ENCODE results near the gene DCAKD. TPM values are rescaled to one million over a fixed set of nuclear protein-coding genes. Genes with fewer than 3 reads are reported as not detected.

DCAKD gene
- total RNA-seq, 1 experiment from 2014 or later = 57.7 TPM

DNA sequence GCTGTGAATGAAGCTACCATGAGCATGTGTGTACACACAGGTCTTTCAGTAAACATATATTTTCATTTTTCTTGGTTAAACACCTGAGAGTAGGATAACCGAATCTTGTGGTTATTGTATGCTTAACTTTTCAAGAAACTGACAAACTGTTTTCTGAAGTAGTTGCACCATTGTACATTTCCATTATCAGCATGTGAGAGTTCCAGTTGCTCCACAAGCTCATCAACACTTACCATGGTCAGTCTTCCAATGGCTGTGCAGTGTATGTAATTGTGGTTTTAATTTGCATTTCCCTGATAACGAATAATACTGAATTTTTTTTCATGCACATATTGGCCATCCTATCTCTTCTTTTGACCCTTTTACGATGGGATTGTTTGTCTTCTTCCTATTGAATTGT, 52.0 kb downstream of the DCAKD start:
- H3K4me1 Mint-ChIP-seq = peaks cover 17% of the 10 kb centered on the region
- H3K4me3 Mint-ChIP-seq = no peak overlapping the region
- H3K27ac Mint-ChIP-seq = no peak overlapping the region
- ATAC-seq (no peak), DNase-seq (ENCODE audit: low spot score) (no peak)
- peaks cover 11% of the 10 kb centered on the region for H3K36me3 Mint-ChIP-seq
- no peak for TF ChIP-seq NR1H2 (CRISPR knock-in tag; IDR thresholded peaks at IDR 0.05)
- TF ChIP-seq ZBTB21 (CRISPR knock-in tag; IDR thresholded peaks at IDR 0.05; ENCODE audit: borderline replicate concordance) = no peak
- TF ChIP-seq, protein P1, sequence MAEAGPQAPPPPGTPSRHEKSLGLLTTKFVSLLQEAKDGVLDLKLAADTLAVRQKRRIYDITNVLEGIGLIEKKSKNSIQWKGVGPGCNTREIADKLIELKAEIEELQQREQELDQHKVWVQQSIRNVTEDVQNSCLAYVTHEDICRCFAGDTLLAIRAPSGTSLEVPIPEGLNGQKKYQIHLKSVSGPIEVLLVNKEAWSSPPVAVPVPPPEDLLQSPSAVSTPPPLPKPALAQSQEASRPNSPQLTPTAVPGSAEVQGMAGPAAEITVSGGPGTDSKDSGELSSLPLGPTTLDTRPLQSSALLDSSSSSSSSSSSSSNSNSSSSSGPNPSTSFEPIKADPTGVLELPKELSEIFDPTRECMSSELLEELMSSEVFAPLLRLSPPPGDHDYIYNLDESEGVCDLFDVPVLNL (CRISPR knock-in tag; IDR thresholded peaks at IDR 0.05; ENCODE audit: borderline replicate concordance, low read depth) = no peak
- no peak for TF ChIP-seq TEAD1 (CRISPR knock-in tag; IDR thresholded peaks at IDR 0.05)
- TF ChIP-seq, protein P2, sequence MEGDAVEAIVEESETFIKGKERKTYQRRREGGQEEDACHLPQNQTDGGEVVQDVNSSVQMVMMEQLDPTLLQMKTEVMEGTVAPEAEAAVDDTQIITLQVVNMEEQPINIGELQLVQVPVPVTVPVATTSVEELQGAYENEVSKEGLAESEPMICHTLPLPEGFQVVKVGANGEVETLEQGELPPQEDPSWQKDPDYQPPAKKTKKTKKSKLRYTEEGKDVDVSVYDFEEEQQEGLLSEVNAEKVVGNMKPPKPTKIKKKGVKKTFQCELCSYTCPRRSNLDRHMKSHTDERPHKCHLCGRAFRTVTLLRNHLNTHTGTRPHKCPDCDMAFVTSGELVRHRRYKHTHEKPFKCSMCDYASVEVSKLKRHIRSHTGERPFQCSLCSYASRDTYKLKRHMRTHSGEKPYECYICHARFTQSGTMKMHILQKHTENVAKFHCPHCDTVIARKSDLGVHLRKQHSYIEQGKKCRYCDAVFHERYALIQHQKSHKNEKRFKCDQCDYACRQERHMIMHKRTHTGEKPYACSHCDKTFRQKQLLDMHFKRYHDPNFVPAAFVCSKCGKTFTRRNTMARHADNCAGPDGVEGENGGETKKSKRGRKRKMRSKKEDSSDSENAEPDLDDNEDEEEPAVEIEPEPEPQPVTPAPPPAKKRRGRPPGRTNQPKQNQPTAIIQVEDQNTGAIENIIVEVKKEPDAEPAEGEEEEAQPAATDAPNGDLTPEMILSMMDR (IDR thresholded peaks at IDR 0.05) = no peak
- TF ChIP-seq, protein P3, sequence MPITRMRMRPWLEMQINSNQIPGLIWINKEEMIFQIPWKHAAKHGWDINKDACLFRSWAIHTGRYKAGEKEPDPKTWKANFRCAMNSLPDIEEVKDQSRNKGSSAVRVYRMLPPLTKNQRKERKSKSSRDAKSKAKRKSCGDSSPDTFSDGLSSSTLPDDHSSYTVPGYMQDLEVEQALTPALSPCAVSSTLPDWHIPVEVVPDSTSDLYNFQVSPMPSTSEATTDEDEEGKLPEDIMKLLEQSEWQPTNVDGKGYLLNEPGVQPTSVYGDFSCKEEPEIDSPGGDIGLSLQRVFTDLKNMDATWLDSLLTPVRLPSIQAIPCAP (CRISPR knock-in tag; IDR thresholded peaks at IDR 0.05) = no peak
- no peak for TF ChIP-seq ZNF138 (CRISPR knock-in tag; conservative IDR thresholded peaks at IDR 0.05)
- no peak for TF ChIP-seq MYBL2 (CRISPR knock-in tag; IDR thresholded peaks at IDR 0.05)
- TF ChIP-seq, protein P4, sequence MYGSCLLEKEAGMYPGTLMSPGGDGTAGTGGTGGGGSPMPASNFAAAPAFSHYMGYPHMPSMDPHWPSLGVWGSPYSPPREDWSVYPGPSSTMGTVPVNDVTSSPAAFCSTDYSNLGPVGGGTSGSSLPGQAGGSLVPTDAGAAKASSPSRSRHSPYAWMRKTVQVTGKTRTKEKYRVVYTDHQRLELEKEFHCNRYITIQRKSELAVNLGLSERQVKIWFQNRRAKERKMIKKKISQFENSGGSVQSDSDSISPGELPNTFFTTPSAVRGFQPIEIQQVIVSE (CRISPR knock-in tag; IDR thresholded peaks at IDR 0.05; ENCODE audit: borderline replicate concordance) = no peak
- TF ChIP-seq, protein P5, sequence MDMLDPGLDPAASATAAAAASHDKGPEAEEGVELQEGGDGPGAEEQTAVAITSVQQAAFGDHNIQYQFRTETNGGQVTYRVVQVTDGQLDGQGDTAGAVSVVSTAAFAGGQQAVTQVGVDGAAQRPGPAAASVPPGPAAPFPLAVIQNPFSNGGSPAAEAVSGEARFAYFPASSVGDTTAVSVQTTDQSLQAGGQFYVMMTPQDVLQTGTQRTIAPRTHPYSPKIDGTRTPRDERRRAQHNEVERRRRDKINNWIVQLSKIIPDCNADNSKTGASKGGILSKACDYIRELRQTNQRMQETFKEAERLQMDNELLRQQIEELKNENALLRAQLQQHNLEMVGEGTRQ (CRISPR knock-in tag; IDR thresholded peaks at IDR 0.05) = no peak
- TF ChIP-seq, protein P6, sequence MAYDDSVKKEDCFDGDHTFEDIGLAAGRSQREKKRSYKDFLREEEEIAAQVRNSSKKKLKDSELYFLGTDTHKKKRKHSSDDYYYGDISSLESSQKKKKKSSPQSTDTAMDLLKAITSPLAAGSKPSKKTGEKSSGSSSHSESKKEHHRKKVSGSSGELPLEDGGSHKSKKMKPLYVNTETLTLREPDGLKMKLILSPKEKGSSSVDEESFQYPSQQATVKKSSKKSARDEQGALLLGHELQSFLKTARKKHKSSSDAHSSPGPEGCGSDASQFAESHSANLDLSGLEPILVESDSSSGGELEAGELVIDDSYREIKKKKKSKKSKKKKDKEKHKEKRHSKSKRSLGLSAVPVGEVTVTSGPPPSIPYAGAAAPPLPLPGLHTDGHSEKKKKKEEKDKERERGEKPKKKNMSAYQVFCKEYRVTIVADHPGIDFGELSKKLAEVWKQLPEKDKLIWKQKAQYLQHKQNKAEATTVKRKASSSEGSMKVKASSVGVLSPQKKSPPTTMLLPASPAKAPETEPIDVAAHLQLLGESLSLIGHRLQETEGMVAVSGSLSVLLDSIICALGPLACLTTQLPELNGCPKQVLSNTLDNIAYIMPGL (CRISPR knock-in tag; IDR thresholded peaks at IDR 0.05) = no peak
- no peak for TF ChIP-seq ZNF232 (CRISPR knock-in tag; IDR thresholded peaks at IDR 0.05)
- TF ChIP-seq, protein P7, sequence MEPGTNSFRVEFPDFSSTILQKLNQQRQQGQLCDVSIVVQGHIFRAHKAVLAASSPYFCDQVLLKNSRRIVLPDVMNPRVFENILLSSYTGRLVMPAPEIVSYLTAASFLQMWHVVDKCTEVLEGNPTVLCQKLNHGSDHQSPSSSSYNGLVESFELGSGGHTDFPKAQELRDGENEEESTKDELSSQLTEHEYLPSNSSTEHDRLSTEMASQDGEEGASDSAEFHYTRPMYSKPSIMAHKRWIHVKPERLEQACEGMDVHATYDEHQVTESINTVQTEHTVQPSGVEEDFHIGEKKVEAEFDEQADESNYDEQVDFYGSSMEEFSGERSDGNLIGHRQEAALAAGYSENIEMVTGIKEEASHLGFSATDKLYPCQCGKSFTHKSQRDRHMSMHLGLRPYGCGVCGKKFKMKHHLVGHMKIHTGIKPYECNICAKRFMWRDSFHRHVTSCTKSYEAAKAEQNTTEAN (CRISPR knock-in tag; IDR thresholded peaks at IDR 0.05) = no peak
- no peak for TF ChIP-seq FOXJ3 (CRISPR knock-in tag; IDR thresholded peaks at IDR 0.05; ENCODE audit: borderline replicate concordance)
- TF ChIP-seq IRF2 (CRISPR knock-in tag; IDR thresholded peaks at IDR 0.05; ENCODE audit: borderline replicate concordance, low read depth) = no peak
- CTCF ChIA-PET = interaction anchor here (0.9 to 2.3 kb wide), 3 partner anchors 22 to 136 kb away, joined by 4 to 8 read pairs (median 7); partner anchors contain the start of gene ACBD4
- H3K9me3 Mint-ChIP-seq = peaks cover 17% of the 10 kb centered on the region
- POLR2A ChIA-PET = no interaction called here
- H3K27me3 Mint-ChIP-seq (ENCODE audit: low read depth) = peaks cover 13% of the 10 kb centered on the region

DNA sequence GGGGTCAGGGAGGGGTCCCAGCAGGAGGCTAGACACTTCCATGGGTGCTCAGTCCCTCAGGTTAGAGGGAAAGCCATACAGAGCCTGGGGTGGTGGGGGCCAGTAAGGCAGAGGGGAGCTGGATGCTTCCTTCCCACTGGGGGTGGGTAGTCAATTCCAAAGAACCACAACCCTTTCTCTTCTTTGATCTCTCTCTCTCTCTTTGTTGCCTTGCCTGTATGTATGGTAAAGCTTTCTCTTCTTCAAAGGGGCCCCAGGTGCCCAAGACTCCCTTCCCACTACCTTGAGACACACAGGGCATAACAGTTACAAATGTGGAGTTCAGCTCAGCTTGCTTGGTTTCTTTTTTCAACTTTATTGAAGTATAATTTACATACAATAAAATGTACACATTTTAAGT, 52.8 kb downstream of the DCAKD start:
- H3K4me3 Mint-ChIP-seq = no peak overlapping the region
- peaks cover 11% of the 10 kb centered on the region for H3K36me3 Mint-ChIP-seq
- peaks cover 17% of the 10 kb centered on the region for H3K9me3 Mint-ChIP-seq
- peaks cover 9% of the 10 kb centered on the region for H3K27me3 Mint-ChIP-seq (ENCODE audit: low read depth)
- no peak for ATAC-seq
- DNase-seq (ENCODE audit: low spot score) = no peak
- ChIA-PET CTCF (interaction anchor here (0.9 to 2.3 kb wide), 7 partner anchors 10 to 137 kb away, joined by 3 to 8 read pairs (median 4); partner anchors contain the start of gene ACBD4), POLR2A (no interaction called here)
- H3K4me1 Mint-ChIP-seq = peaks cover 9% of the 10 kb centered on the region
- no peak overlapping the region for H3K27ac Mint-ChIP-seq
- TF ChIP-seq, protein P8, sequence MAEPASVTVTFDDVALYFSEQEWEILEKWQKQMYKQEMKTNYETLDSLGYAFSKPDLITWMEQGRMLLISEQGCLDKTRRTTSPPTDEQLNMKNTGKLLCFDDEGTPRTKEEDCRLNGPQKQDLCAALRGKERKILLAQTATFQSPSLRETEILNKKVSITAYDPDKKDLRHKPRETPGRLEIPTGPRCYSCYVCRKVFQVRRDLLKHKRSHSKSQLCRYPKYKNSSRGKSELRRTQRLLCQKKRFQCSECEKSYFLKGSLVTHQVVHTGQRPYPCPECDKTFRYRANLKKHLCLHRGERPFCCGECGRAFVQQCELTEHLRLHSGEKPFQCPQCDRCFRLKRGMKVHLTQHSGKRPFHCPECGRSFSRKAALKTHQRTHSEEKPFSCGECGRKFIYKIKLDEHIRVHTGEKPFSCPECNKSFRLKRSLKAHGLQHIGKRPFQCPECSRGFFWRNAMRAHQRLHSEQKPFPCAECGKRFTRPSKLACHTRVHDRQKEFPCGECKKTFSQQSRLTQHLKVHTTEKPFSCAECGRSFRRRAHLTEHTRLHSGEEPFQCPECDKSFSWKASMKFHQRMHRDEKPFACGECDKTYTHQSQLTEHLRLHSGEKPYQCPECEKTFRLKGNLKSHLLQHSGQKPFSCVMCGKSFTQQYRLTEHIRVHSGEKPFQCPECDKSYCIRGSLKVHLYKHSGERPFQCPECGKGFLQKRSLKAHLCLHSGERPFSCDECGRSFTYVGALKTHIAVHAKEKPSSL (CRISPR knock-in tag; conservative IDR thresholded peaks at IDR 0.05) = no peak
- TF ChIP-seq SMAD4 (CRISPR knock-in tag; IDR thresholded peaks at IDR 0.05) (no peak), CREM (CRISPR knock-in tag; IDR thresholded peaks at IDR 0.05) (no peak), ZNF416 (CRISPR knock-in tag; IDR thresholded peaks at IDR 0.05) (no peak), MXD4 (CRISPR knock-in tag; IDR thresholded peaks at IDR 0.05; ENCODE audit: borderline replicate concordance) (no peak), CBFB (CRISPR knock-in tag; IDR thresholded peaks at IDR 0.05; ENCODE audit: low read depth) (no peak)
- TF ChIP-seq, protein P9, sequence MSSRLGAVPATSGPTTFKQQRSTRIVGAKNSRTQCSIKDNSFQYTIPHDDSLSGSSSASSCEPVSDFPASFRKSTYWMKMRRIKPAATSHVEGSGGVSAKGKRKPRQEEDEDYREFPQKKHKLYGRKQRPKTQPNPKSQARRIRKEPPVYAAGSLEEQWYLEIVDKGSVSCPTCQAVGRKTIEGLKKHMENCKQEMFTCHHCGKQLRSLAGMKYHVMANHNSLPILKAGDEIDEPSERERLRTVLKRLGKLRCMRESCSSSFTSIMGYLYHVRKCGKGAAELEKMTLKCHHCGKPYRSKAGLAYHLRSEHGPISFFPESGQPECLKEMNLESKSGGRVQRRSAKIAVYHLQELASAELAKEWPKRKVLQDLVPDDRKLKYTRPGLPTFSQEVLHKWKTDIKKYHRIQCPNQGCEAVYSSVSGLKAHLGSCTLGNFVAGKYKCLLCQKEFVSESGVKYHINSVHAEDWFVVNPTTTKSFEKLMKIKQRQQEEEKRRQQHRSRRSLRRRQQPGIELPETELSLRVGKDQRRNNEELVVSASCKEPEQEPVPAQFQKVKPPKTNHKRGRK (CRISPR knock-in tag; IDR thresholded peaks at IDR 0.05; ENCODE audit: borderline replicate concordance) = no peak
